Measurements from ENCODE around the gene FAM25A. TPM values are rescaled to one million over a fixed set of nuclear protein-coding genes. Genes with fewer than 3 reads are reported as not detected.

Gene FAM25A
- total RNA-seq, 6 donors from 2014 or later = not detected

GRCh38 chr10:87059401-87059800 lies 39.3 kb downstream of the FAM25A start:
- Histone ChIP-seq H3K9me3 (no peaks in the 10 kb centered on the region), H3K27ac (no peak overlapping the region), H3K4me3 (no peak overlapping the region), H3K27me3 (no peaks in the 10 kb centered on the region), H3K4me1 (peaks cover 0 to 10% (median 5%) of the 10 kb centered on the region in 4 donors), H3K36me3 (peaks cover 27 to 98% (median 74%) of the 10 kb centered on the region in 4 donors)
- ATAC-seq (ENCODE audit: low FRiP score in 2 of 2) (no peak), DNase-seq (no peak)
- WGBS, 2 donors = 92 to 93% methylated on average over 1 of the region's 1 CpG
- TF ChIP-seq CTCF (IDR thresholded peaks at IDR 0.05) = no peak

- DNase-seq (no peak), ATAC-seq (ENCODE audit: low FRiP score in 2 of 2) (no peak)
- H3K4me3 ChIP-seq = no peak overlapping the region
- H3K9me3 ChIP-seq = no peaks in the 10 kb centered on the region
- TF ChIP-seq EP300 (IDR thresholded peaks at IDR 0.05) (no peak), POLR2AphosphoS5 (IDR thresholded peaks at IDR 0.05) (no peak), CTCF (IDR thresholded peaks at IDR 0.05) (no peak), POLR2A (IDR thresholded peaks at IDR 0.05) (no peak)
- H3K27ac ChIP-seq = no peak overlapping the region
- peaks cover 0 to 2% (median under 1%) of the 10 kb centered on the region in 4 donors for H3K4me1 ChIP-seq
- no peaks in the 10 kb centered on the region for H3K27me3 ChIP-seq
- peaks cover 26 to 97% (median 71%) of the 10 kb centered on the region in 4 donors for H3K36me3 ChIP-seq
- WGBS, 2 donors = 87% methylated on average over 6 of the region's 6 CpGs
These were observed 40.3 kb downstream of the FAM25A start for GRCh38 chr10:87060280-87060928.

GRCh38 chr10:87064651-87065050 lies 44.6 kb downstream of the FAM25A start:
- DNase-seq (no peak), ATAC-seq (ENCODE audit: low FRiP score in 2 of 2) (no peak)
- Histone ChIP-seq H3K9me3 (no peaks in the 10 kb centered on the region), H3K27me3 (no peaks in the 10 kb centered on the region), H3K27ac (no peak overlapping the region), H3K4me1 (no peaks in the 10 kb centered on the region), H3K36me3 (peaks cover 25 to 97% (median 69%) of the 10 kb centered on the region in 4 donors), H3K4me3 (no peak overlapping the region)
- TF ChIP-seq CTCF (IDR thresholded peaks at IDR 0.05) = no peak
- no peak for TF ChIP-seq POLR2AphosphoS5 (IDR thresholded peaks at IDR 0.05)
- TF ChIP-seq POLR2A (IDR thresholded peaks at IDR 0.05) = no peak
- TF ChIP-seq EP300 (IDR thresholded peaks at IDR 0.05) = no peak
- WGBS, 2 donors = 83 to 84% methylated on average over 5 of the region's 5 CpGs

- Histone ChIP-seq H3K4me3 (no peak overlapping the region), H3K36me3 (peaks cover 22 to 97% (median 68%) of the 10 kb centered on the region in 4 donors), H3K9me3 (no peaks in the 10 kb centered on the region), H3K4me1 (no peaks in the 10 kb centered on the region), H3K27ac (no peak overlapping the region), H3K27me3 (no peaks in the 10 kb centered on the region)
- DNase-seq (no peak), ATAC-seq (ENCODE audit: low FRiP score in 2 of 2) (no peak)
- TF ChIP-seq EP300 (IDR thresholded peaks at IDR 0.05) (no peak), POLR2AphosphoS5 (IDR thresholded peaks at IDR 0.05) (no peak), CTCF (IDR thresholded peaks at IDR 0.05) (no peak), POLR2A (IDR thresholded peaks at IDR 0.05) (no peak)
- 94 to 98% methylated on average over 2 of the region's 2 CpGs for WGBS, 2 donors
These were observed 46.1 kb downstream of the FAM25A start for GRCh38 chr10:87066178-87066577.

GRCh38 chr10:87066865-87067264 lies 46.8 kb downstream of the FAM25A start:
- H3K27ac ChIP-seq = no peak overlapping the region
- no peak for DNase-seq
- H3K4me3 ChIP-seq = no peak overlapping the region
- TF ChIP-seq POLR2A (IDR thresholded peaks at IDR 0.05) (no peak), POLR2AphosphoS5 (IDR thresholded peaks at IDR 0.05) (no peak), EP300 (IDR thresholded peaks at IDR 0.05) (no peak), CTCF (IDR thresholded peaks at IDR 0.05) (no peak)
- no peaks in the 10 kb centered on the region for H3K4me1 ChIP-seq
- WGBS, 2 donors = 100% methylated on average over 1 of the region's 1 CpG
- H3K27me3 ChIP-seq = no peaks in the 10 kb centered on the region
- ATAC-seq (ENCODE audit: low FRiP score in 2 of 2) = no peak
- no peaks in the 10 kb centered on the region for H3K9me3 ChIP-seq
- peaks cover 15 to 96% (median 62%) of the 10 kb centered on the region in 4 donors for H3K36me3 ChIP-seq
